SU-DHL-6 (cell line): ENCODE measurements around the gene CLEC4D.
"Not testable (repeated sequence)": the region's sequence is repeated elsewhere in the genome, so short reads cannot be mapped to it uniquely, and the experiment has no call there.

ENCODE experiments used
- EZH2phosphoT487 ChIP-seq: fragments of 200-600 bp; sonication (generic), shearing (Covaris generic); conservative IDR thresholded peaks from 2 replicates; pipeline ENCODE4 v1.6.1; 2018; ENCODE audit warnings: mild to moderate bottlenecking, antibody characterized with exemption, low read length, moderate library complexity, mixed read lengths
- TF ChIP-seq, protein P1 (sequence below): fragments of 200-600 bp; sonication (generic); IDR thresholded peaks from one replicate; pipeline ENCODE4 v1.5.1; 2017; ENCODE audit warnings: antibody characterized with exemption, mild to moderate bottlenecking, low read length, moderate library complexity; ENCODE audit not compliant: insufficient read depth, poor library complexity, severe bottlenecking

DNA sequence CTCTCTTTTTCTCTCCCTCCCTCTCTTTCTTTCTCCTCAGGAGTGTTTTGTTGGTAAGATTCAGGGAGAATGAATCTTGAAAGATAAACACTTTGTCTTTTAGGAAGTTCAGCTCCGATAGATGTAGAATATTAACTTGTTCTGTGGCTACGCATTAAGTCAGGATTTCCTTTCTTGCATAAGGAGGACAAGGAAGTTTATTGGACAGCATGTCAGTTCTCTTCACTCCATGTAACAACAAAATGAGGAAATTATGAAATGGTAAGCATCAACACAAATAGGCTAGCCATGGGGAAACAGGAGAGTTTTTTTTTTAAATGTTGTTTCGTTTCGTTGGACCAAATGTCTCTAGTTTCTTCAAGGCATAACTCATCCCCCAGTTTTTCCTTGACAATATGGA, 27.5 kb downstream of the CLEC4D start, which contains the start of gene CLEC4E:
- TF ChIP-seq, protein P1, sequence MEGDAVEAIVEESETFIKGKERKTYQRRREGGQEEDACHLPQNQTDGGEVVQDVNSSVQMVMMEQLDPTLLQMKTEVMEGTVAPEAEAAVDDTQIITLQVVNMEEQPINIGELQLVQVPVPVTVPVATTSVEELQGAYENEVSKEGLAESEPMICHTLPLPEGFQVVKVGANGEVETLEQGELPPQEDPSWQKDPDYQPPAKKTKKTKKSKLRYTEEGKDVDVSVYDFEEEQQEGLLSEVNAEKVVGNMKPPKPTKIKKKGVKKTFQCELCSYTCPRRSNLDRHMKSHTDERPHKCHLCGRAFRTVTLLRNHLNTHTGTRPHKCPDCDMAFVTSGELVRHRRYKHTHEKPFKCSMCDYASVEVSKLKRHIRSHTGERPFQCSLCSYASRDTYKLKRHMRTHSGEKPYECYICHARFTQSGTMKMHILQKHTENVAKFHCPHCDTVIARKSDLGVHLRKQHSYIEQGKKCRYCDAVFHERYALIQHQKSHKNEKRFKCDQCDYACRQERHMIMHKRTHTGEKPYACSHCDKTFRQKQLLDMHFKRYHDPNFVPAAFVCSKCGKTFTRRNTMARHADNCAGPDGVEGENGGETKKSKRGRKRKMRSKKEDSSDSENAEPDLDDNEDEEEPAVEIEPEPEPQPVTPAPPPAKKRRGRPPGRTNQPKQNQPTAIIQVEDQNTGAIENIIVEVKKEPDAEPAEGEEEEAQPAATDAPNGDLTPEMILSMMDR = not testable (repeated sequence)
- not testable (repeated sequence) for TF ChIP-seq EZH2phosphoT487
